ENCODE measurements around the gene MLLT3.

Gene MLLT3

DNA sequence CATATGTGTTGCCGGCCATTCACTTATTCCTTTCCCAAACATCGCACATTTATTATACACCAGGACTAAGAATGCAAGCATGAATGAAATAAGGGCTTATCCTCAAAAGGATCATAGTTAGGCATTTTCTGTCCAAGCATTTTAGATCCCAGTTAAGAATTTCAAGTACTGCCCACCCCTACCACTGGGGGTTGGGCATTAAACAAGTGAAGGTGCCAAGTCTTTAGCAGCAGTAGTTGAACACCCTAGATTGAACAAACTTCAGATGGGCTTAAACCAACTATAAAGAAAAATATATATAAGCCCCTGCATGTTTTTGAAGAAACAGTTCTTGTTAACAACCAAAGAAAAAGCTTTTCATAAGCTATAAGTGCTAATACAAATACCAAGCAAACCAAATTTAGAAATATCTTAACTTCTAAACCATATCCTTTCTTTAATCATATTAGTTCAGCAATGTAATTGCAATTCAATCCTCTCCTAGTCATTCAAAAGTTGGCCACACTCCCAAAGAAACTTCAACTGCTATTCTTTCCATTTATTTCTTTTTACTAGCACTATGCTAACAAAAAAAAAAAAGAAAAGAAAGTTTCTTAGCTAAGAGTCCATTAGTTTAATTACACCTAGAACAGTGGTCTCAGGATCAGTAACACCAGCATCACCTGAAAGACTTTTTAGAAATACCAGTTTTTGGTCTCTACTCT, 149.8 kb downstream of the MLLT3 start:
- no peak for DNase-seq

DNA sequence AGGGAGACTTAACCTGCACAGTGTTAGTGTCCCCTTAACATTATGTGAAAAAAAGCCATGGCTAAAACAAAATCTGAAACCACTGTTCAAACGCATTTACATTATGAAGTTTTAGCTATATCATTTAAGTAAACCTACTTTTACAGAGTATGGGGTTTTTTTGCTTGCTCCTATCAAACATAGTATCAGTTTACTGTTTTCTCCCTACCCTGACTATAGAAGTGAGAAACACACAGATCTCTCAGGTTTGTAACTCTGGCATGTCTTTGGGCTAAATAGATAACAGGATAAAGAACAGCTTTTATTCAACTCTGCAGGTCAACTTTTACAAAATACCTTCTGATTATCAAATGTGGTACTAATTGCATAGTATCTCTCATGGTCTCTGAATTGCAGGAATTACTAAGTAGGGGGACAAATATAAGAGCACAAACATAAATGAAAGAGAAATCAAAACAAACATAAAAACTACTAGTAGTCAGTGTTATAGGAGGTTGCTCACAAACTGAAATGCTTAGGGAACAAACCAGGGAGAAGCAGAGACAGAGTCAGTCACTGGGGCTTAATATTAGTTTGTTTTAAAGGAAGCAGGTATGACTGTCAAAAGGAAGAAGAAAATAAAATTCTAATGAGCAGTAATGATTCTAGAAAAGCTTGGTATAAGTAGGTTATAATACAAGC, 155.8 kb downstream of the MLLT3 start:
- DNase-seq = no peak

GRCh38 chr9:20464242-20464641, 158.1 kb downstream of the MLLT3 start:
- DNase-seq = no peak

DNA sequence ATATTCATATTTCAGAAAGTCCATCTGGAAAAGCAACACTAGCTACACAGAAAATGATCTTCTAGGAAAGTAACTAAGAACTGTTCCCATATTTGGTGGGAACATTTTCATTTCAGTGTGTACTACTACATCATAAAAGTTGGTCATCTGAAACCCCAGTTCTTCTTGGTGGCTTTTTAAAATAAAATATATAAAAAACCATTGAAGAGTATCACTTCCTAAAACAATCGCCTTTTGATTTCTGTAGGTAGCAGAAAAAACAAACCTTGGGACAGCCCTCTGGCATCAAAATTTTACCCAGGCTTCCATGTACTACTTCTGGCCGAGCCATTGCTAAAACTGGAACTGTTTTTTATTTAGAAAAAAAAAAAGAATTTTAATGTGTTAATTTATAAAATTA, 158.5 kb downstream of the MLLT3 start:
- no peak for DNase-seq

GRCh38 chr9:20462410-20462809, 159.9 kb downstream of the MLLT3 start:
- DNase-seq = no peak

DNA sequence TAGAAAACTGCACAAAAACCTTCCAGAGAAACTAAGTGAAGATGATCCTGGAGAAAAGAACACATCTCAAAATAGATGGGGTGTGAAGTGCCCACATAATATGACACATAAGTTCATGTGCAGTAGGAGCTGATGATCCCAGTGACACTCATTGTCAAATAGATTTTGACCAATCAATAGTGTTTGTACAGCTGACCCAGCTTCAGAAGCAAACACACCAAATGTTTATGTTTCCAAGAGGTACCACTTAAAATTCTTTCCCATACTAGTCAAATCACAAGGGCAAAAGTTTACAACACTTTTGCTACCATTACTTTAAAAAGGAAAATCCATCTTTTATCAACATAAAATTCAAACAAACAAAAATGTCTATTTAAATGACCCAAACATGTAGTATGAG, 175.0 kb downstream of the MLLT3 start:
- DNase-seq = no peak

GRCh38 chr9:20446248-20446647, 176.1 kb downstream of the MLLT3 start:
- DNase-seq = no peak

GRCh38 chr9:20442461-20443319, 179.6 kb downstream of the MLLT3 start:
- no peak for DNase-seq

GRCh38 chr9:20441711-20442423, 180.4 kb downstream of the MLLT3 start:
- no peak for DNase-seq

GRCh38 chr9:20441166-20441565, 181.1 kb downstream of the MLLT3 start:
- DNase-seq = no peak

GRCh38 chr9:20437476-20437875, 184.8 kb downstream of the MLLT3 start:
- no peak for DNase-seq

DNA sequence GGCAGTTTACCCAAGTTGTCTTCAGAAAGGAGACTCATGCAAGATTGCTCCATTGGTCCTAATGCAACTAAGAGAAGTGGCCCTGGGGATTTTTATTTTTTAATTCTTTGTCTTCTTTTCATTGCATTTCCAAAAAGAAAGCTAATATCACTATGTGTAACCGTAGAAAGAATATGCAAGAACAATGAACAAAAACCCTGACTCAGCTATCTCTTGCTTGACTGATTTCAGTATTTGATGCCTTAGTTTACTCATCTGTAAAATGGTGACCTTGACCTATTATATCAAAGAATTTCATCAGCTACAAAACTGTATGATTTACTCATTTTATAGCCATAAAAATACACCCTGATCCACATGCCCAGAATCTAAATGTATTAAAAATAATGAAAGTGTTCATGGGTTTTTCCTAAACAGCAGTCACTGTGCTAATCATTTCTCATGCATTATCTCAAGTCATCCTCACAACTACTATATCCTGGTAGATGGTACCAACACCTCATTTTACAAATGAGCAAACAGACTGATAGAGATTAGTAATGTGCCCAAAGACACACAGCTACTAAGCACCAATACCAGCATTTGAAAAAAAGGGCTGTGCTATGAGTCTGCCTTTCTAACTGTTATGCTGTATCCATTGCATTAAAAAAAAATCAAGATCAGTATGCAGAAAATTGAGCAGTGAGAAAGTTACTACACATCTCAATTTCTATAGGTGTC, 185.7 kb downstream of the MLLT3 start:
- no peak for DNase-seq

GRCh38 chr9:20428976-20429375, 193.3 kb downstream of the MLLT3 start:
- DNase-seq = no peak

GRCh38 chr9:20427359-20427758, 194.9 kb downstream of the MLLT3 start:
- no peak for DNase-seq

DNA sequence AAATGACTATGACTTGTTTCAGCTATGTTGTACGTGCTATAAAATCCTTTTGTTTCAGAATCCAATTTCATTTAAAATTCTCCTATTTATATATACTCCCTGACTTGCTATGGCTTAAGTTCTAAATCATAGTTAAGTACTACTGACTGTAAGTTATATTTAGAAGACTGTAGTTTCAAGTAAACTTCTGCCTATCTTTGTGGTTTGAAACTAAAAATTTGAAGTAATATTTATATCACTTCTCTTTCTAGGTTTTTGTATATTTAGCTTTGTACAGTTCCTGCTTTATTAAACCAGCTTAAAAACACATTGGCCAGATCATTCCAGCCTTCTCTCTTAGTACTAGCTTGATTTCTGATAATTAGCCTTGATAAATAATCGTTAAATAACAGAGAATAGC, 196.3 kb downstream of the MLLT3 start:
- DNase-seq = no peak

DNA sequence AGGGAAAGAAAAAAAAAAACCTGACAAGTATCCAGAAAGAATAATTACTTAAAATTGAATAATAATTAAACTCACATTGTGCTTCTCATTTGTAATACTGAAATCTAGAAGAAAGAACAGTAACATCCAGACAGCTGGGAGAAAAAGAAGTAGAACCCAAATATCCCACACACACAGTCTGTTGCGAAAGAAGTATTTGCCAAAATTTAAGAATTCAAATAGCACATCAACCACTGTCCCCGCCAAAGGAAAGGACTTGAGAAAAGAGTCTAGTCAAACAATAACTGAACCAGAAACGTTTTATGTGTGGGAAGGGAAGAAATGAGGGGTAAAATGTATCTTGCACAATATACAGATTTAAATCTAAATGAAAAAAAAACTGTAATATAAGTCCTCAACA, 202.8 kb downstream of the MLLT3 start:
- DNase-seq = no peak

- no peak for DNase-seq
Observed at GRCh38 chr9:20418485-20418884, 203.8 kb downstream of the MLLT3 start.

DNA sequence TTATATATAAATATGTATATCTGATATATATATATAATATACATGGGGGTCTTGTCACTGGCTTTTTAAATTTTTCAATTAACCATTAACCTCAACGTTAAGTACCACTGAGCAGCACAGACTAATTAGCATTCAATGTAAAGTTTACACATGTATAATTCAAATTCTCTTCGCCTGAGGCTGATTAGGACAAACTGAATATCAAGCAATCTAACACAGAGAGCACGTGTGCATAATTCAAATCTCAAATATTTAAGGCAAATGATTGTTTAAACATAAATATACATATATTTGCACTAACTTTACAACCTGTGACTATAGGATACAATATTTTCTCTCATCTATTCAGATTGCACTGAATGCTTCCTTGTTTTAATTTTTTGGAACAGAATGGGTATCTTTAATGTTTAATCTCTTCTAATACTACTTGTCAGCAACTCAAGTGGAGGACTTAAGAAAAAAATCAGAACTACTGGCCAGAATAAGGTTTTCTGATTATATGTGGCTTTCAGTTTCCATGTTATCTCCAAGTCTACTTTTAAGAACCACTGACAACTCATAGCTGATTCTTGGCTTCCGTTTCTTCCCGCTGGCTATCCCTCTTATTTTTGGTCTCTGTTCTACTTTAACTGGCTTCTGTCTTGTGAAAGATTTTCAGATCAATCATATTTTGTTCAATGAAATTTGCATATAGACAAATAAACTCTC, 204.8 kb downstream of the MLLT3 start:
- DNase-seq = no peak

DNA sequence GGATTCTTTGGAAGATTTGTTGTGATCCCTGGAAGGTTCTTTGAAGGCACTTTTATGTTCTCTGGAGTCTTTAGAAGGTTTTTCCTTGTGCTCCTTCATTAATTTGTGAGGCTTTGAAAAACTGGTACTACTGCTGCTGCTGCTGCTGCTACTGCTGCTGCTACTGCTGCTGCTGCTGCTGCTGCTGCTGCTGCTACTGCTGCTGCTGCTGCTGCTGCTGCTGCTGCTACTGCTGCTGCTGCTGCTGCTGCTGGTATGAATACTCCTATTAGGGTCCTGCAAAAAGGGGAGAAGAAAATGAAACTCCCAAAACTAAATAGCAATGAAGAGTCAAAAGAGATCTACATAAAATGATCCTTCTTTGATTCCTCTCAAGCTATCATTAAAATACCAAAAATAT, 208.1 kb downstream of the MLLT3 start:
- DNase-seq = no peak

- no peak for DNase-seq
Observed at GRCh38 chr9:20409321-20410092, 212.8 kb downstream of the MLLT3 start.

GRCh38 chr9:20408513-20408912, 213.8 kb downstream of the MLLT3 start:
- DNase-seq = no peak
